Measurements from ENCODE around the gene GDI1. TPM values are rescaled to one million over a fixed set of nuclear protein-coding genes. Genes with fewer than 3 reads are reported as not detected.

Gene GDI1
- total and polyA plus RNA-seq, 9 of the 15 experiments (the other 6 are each of a cell fraction or from before 2014, with no cell fraction given), result 0.97 to 82.6 (median 37.5) TPM

DNA sequence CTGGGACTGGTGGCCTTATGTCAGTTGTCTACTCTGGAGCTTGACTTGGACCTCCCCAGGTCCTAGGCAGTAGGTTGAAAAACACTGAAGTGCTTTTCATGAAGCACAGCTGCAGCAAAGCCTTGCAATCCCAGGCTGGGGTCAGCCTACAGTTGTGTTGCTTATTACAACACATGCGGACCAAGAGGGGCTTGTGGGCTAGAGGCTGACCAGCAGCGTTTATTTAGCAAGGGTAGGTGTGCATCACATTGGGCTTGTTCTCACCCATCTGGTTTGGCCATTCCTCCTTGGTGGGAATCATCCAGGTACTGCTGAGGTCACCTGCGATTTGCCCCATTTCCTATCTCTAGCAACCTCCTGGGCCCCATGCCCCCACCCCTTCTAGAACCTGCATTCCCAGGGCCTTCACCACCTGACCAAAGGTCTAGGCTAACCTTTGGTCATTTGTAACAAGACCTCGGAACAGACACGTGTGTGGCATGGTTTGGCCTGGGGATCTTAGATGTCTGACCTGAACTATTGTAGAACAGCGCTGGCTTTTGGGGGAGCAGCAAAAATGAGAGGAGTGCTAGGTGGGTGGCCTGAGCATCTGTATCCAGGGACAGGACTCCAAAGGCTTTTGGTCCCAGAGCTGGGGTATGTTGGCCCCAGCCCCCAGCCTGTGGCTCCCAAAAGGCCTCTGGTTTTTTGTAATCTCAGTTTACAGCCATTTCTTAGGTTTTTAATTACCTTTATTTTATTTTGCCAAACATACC is 35.7 kb upstream of the GDI1 start (continued):
- TF ChIP-seq RCOR1 (IDR thresholded peaks at IDR 0.05; ENCODE audit: borderline replicate concordance in 1 of 2, low read depth in 2 of 2, low read length in 2 of 2) (no peak), KLF13 (tag; IDR thresholded peaks at IDR 0.05; ENCODE audit: borderline replicate concordance, low read depth) (no peak), FIP1L1 (IDR thresholded peaks at IDR 0.05; ENCODE audit: low read depth, low read length, poor library complexity, severe bottlenecking) (no peak), SMAD3 (CRISPR knock-in tag; conservative IDR thresholded peaks at IDR 0.05) (peak; percentile 91), SPI1 (IDR thresholded peaks at IDR 0.05; ENCODE audit: borderline replicate concordance, low read depth, low read length) (no peak), TCFL5 (CRISPR knock-in tag; conservative IDR thresholded peaks at IDR 0.05) (no peak), CEBPB (tag; IDR thresholded peaks at IDR 0.05) (no peak), ZNF551 (CRISPR knock-in tag; IDR thresholded peaks at IDR 0.05) (peak; percentile 12; the same call in 1 of the 2 replicates), ERF (CRISPR knock-in tag; IDR thresholded peaks at IDR 0.05) (peak; percentile 93), ESRRA (IDR thresholded peaks at IDR 0.05; ENCODE audit: borderline replicate concordance, low read depth) (no peak), ZNF316 (IDR thresholded peaks at IDR 0.05) (no peak), CBFA2T3 (IDR thresholded peaks at IDR 0.05) (no peak; the same call in 1 of the 2 replicates), SMARCB1 (IDR thresholded peaks at IDR 0.05; ENCODE audit: insufficient read length, low read depth) (no peak), ZNF717 (CRISPR knock-in tag; IDR thresholded peaks at IDR 0.05) (peak; percentile 66; the same call in 1 of the 2 replicates), ELF1 (tag; IDR thresholded peaks at IDR 0.05) (no peak), ZNF398 (CRISPR knock-in tag; IDR thresholded peaks at IDR 0.05) (no peak), CCAR2 (IDR thresholded peaks at IDR 0.05; ENCODE audit: low read depth, low read length) (no peak), BRF1 (IDR thresholded peaks at IDR 0.05; ENCODE audit: borderline replicate concordance, extremely low read depth, insufficient read length) (no peak), ZNF217 (CRISPR knock-in tag; IDR thresholded peaks at IDR 0.05) (no peak), ETS1 (conservative IDR thresholded peaks at IDR 0.05; ENCODE audit: control insufficient read depth, low read depth, low read length) (peak; percentile 88), ZNF23 (CRISPR knock-in tag; IDR thresholded peaks at IDR 0.05) (no peak), HLTF (IDR thresholded peaks at IDR 0.05) (no peak), SLC30A9 (CRISPR knock-in tag; IDR thresholded peaks at IDR 0.05) (no peak), POLR3A (IDR thresholded peaks at IDR 0.05; ENCODE audit: borderline replicate concordance, extremely low read depth, insufficient read depth, insufficient read length) (no peak), SRF (CRISPR knock-in tag; IDR thresholded peaks at IDR 0.05) (no peak)
- TF ChIP-seq, protein P1, sequence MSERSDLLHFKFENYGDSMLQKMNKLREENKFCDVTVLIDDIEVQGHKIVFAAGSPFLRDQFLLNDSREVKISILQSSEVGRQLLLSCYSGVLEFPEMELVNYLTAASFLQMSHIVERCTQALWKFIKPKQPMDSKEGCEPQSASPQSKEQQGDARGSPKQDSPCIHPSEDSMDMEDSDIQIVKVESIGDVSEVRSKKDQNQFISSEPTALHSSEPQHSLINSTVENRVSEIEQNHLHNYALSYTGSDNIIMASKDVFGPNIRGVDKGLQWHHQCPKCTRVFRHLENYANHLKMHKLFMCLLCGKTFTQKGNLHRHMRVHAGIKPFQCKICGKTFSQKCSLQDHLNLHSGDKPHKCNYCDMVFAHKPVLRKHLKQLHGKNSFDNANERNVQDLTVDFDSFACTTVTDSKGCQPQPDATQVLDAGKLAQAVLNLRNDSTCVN (CRISPR knock-in tag; IDR thresholded peaks at IDR 0.05), result peak; percentile 95
